NCI-H1694 (cell line): ENCODE measurements around the gene POPDC2.

ENCODE experiments used
- DNase-seq: peaks from one replicate; lab custom pipeline; 2025; lab: John Stamatoyannopoulos, UW

POPDC2 gene

DNA sequence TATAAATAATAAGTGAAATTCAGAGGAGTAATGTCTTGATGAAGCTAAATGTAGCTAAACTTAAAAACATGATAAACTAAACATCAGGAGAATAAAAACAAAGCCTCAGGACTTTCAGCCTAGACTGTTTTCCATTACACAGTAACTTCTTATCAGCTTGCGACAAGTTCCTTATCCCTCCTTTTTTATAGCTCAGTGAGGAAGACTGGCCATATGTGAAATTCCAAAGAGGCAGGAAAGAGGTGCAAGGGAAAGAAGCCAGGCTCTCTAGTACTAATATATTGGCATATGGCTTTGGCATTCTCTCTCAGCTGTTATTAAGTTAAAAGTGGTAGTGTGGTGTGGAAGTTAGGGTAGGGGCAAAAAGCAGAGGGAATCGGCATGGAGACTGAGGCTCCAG, 12.4 kb upstream of the POPDC2 start:
- no peak for DNase-seq

GRCh38 chr3:119669906-119670570, 9.6 kb upstream of the POPDC2 start:
- DNase-seq: no peak

DNA sequence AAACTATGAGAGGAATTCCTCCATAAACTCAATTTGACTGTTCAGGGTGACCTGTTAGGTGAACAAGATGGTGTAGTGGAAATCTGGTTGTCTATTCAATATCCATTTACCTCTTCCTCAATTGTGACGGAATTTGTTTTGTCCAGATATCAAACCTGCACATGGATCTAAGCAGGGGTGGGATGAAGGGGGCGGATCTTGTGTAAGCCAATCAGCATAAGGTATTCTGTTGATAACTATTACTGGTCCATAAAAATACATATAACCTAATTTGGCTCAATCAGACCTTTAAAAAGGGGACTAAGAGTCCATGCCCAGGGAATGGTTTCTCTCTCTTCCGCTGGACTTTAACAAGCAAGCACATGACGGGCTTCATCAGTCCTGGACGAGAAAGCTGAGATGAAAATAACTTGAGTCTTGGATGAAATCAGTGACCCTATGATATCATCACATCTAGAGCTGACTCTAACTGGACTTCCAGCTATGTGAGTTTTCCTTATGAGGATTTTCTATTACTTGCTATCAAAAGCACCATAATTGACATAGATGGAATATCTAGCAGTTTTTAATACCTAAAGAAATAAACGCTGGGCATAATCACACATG, 5.7 kb upstream of the POPDC2 start:
- no peak for DNase-seq

- DNase-seq: no peak
Observed at GRCh38 chr3:119664850-119665379, 4.5 kb upstream of the POPDC2 start.

GRCh38 chr3:119664370-119664769, 4.0 kb upstream of the POPDC2 start:
- DNase-seq: no peak

DNA sequence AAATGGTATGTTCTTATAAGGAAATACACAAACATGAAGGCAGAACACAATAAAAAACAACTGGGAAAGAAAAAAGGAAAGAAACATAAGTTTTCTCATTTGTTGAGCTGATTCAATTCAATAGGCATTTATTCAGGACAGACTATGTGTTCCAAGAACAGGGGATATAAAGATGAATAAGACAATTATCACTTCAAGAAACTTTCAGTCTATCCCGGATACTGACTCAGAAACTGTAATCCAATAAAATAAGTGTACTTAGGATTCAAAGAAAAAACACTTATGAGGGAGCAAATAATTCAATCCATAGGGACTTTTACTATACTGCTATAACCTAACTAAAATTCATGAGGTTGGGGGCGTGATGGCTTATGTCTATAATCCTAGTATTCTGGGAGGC, 3.5 kb upstream of the POPDC2 start:
- DNase-seq: no peak

DNA sequence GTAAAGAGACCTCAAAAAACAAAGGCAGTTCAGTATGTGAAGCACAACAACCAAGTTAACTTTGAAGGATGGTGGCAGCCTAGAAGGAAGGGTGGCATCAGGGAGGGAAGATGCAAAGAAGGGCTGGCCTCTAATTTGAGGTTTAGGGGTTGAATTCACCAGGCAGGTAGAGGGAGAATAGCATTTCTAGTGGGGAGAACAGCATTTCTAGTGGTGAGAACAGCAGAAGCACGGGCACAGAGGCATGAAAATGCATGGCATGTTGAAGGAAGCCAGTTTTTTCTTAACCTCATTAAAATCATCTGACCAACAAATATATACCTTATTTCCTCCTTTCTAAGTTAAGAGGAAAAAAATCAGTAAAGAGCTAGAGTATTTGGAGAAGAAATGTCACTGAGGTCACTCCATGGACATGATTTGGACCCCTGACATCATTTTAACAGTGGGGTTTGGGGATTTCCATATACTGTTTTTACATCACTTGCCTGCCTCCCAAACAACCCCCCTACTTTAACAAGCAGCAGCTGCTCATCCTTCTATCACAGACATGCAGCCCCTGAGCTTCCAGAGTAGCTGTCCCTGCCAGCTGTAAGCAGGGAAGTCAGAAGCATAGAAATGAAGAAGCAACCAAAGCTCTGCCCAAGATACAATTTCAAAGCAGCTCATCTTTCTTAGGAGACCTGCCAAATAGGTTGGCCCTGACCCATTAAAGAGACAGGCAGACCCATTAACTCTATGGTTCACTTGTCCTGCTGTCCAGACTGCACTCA, 2.4 kb upstream of the POPDC2 start:
- no peak for DNase-seq

- DNase-seq: no peak
Observed at GRCh38 chr3:119659606-119660291, 640 bp downstream of the POPDC2 start.

DNA sequence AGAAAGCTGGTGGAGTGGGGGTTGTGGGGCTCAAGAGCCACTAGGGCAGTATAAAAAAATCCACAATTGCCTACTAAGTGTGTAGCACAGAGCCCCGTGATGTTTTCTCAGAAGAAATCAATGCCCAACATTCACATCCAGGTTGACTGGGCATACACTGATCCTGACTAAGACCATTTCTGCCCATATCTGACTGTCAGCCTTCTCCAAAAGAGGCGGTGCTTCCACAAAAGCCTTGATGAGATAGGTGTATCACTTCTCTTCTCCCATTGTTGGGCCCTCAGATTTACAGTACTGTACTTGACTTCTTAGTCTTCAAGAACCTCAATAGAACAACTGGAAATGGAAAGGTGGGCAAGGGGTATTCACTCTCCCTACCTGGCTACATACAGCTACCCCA, 1.4 kb downstream of the POPDC2 start:
- DNase-seq: no peak

GRCh38 chr3:119657887-119658702, 2.3 kb downstream of the POPDC2 start:
- DNase-seq: no peak

DNA sequence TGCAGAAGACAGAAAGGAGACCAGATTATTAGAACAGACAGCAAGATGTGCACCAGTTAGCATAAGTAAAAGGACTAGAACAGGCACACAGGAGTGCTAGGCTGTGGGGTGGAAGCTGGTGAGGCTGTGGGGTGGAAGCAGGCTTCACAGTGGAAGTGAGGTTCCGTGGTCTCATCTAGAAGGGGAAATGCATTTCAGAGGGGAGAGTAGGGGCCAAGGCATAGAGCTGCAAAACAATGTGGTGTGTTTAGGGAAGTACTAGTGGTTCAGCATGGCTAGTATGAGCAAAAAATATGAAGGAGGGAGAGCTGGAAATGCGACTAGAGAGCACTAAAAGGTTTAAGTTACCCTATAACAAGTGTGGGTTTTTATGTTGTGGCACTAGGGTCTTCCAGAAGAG, 6.5 kb downstream of the POPDC2 start:
- DNase-seq: no peak

GRCh38 chr3:119652306-119653033, 7.9 kb downstream of the POPDC2 start:
- no peak for DNase-seq

DNA sequence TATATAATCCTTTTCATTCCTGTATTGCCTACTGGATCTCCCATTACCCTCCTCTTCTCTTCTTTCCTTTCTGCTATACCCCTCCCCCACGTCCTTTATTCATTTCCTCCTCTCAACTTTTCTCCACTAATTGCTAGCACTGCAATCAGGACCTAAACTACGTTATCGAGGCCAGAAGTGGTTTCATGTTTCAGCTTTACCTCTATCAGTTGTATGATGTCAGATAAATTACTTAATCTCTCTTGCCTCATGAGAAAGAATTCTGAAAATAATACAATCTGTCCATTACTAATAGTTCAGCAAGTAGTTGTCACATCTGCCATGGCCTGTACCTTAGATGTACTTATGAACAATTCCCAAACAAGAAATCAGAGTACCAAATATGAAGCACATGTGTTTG, 10.6 kb downstream of the POPDC2 start:
- DNase-seq: no peak

DNA sequence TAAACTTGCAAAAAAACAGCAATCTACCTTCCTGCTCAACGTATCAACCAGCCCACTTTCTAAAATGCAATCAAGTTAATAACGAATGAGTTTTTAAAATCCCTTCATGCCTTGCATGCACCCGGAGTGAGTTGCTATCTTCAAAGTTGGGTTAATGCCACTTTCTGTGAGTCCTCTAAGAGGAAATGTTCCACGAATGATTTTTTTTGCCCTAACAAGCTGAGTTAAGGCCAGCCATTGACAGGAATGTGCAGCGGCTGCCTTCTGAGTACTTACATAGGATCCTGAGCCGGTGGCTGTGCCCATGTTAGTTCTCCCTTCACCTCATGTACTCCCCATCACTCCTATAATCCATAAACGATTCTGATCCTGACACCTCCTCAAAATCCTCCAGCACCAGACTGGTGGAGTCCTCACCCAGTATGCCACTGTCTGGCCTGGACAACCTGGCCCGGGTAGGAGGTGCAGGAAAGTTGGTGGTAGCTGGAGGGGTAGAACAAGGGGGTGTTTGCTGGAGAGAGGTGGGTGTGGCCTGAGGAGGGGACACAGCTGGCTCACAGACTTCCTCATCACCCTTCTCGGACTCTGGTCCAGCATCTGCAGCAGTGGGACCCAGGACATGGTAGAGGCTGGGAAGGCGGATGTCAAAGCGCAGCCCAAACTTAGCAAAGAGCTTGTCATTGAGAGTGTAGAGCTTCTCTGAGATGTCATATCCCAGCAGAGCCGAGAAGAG, 12.4 kb downstream of the POPDC2 start:
- no peak for DNase-seq

DNA sequence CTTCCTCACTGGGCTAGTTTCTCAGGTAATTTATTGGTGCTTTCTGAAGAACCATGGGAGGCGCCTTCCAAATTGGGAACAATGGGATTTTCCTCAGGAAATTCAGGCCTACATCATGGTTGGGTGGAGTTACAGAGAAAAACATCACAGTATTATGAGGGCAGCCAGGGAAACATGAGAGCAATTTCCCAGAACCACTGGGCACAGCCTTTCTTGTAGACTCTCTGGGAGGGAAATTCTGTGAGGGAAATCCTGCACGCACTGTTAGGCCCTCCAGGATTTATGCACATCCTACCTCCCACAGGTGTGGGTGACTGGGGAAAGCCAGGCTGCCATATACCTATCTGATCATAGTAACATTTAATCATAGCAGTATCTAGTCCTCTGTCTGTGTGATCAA, 13.2 kb downstream of the POPDC2 start:
- DNase-seq: no peak

GRCh38 chr3:119645813-119646212, 14.6 kb downstream of the POPDC2 start:
- no peak for DNase-seq

GRCh38 chr3:119644481-119644880, 15.9 kb downstream of the POPDC2 start:
- no peak for DNase-seq

GRCh38 chr3:119643528-119643927, 16.9 kb downstream of the POPDC2 start:
- DNase-seq: no peak

GRCh38 chr3:119642746-119643473, 17.5 kb downstream of the POPDC2 start:
- DNase-seq: no peak

- DNase-seq: no peak
Observed at GRCh38 chr3:119641416-119641815, 19.0 kb downstream of the POPDC2 start.
